Peyer's patch (tissue), 4 donors: ENCODE data around the gene SH3D21.

Source experiments
- POLR2A ChIP-seq, 2 donors: fragments of 450-650 bp; IDR thresholded peaks; one replicate each; pipeline ENCODE4 v1.5.1; 2017; ENCODE audit warnings: antibody characterized with exemption in 2 of 2, mild to moderate bottlenecking in 2 of 2, moderate library complexity in 2 of 2
- TF ChIP-seq, protein P1 (sequence below), 6 experiments: fragments of 450-650 bp in 4 of 6; fragments of 200-600 bp in 2 of 6; sonication (generic) in 1 of 6; IDR thresholded peaks; one replicate each; pipeline ENCODE4 v1.5.1; 2017 to 2019; ENCODE audit warnings: antibody characterized with exemption in 6 of 6, mild to moderate bottlenecking in 3 of 6, moderate library complexity in 1 of 6

DNA sequence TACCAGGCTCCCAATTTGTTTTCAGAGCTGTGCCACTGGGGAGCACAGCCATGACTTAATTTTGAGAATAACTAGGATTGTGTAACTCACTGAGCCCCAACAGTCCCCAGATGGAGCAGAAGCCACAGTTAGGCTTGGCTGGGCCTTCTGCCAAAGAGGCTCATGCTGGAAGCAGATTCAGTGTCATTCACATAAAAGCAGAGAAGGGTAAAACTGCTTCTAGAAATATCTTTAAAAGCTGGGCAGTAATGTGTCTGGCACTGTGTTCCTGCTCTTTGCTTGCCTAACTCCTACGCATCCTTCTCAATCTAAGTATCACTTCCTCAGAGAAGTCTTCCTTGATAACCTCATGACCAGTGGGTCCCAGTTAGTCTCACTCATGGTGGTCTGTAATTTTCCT is 59.2 kb downstream of the SH3D21 start:
- no peak for TF ChIP-seq POLR2A (IDR thresholded peaks at IDR 0.05)
- TF ChIP-seq, protein P1, sequence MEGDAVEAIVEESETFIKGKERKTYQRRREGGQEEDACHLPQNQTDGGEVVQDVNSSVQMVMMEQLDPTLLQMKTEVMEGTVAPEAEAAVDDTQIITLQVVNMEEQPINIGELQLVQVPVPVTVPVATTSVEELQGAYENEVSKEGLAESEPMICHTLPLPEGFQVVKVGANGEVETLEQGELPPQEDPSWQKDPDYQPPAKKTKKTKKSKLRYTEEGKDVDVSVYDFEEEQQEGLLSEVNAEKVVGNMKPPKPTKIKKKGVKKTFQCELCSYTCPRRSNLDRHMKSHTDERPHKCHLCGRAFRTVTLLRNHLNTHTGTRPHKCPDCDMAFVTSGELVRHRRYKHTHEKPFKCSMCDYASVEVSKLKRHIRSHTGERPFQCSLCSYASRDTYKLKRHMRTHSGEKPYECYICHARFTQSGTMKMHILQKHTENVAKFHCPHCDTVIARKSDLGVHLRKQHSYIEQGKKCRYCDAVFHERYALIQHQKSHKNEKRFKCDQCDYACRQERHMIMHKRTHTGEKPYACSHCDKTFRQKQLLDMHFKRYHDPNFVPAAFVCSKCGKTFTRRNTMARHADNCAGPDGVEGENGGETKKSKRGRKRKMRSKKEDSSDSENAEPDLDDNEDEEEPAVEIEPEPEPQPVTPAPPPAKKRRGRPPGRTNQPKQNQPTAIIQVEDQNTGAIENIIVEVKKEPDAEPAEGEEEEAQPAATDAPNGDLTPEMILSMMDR (IDR thresholded peaks at IDR 0.05), result no peak
